HG03439 (cell line): ENCODE results near the gene LYZL2.
"Not testable (repeated sequence)": the region's sequence is repeated elsewhere in the genome, so short reads cannot be mapped to it uniquely, and the experiment has no call there.

Experiments used
- ATAC-seq: cut with Tn5 transposase; IDR thresholded peaks from one replicate; pipeline ENCODE4 v1.9.1; 2021; ENCODE audit warnings: mild to moderate bottlenecking, moderate library complexity; ENCODE audit not compliant: unreplicated experiment

LYZL2 gene

DNA sequence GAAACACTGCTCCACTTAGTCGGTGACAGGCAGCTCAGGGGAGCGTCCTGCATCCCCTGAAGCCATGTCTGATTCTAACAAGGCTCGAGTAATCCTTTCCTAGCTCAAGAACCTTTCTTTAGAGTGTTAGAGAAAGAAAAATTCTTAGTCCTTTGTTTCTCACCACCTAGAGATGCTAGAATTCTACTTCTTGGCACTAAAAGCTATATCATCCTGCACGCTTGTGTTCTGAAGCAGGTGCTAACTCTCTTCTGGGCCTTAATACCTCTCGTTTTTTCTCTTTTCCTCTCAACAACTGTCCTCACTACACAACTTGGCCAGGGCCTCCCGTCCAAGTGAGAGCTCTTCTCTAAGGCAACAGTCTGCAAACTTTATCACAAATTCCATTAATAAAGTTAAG is at the start of gene LYZL2:
LYZL2 (minus strand) TSS at position 101 of the 400 bp plus-strand sequence. CDS start 2,838 bp downstream, outside the sequence.
- ATAC-seq = no peak

DNA sequence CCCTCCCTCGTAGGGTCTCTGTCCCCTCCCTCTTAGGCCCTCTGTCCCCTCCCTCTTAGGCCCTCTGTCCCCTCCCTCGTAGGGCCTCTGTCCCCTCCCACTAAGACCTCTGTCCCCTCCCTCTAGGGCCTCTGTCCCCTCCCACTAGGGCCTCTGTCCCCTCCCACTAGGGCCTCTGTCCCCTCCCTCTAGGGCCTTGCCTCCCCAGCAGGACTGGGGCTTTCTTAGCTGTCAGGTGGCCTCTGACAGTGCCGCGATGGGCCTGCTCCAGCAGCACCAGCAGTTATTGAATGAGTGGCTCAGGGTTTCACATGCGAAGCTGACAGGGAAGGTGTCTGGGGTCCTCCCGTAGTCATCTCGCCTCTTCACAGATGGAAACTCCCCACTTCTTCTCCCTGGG is 48.1 kb upstream of the LYZL2 start:
- peak; percentile 63 for ATAC-seq

DNA sequence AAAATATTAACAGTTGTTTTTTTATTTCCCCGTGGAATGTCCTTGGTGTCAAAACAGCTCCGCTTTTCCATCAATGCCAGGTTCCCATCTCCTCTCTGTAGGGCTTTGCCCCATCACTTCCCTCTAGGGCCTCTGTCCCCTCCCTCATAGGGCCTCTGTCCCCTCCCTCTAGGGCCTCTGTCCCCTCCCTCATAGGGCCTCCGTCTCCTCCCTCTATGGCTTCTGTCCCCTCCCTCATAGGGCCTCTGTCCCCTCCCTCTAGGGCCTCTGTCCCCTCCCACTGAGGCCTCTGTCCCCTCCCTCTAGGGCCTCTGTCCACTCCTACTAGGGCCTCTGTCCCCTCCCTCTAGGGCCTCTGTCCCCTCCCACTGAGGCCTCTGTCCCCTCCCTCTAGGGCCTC is 47.6 kb upstream of the LYZL2 start:
- ATAC-seq = not testable (repeated sequence)

DNA sequence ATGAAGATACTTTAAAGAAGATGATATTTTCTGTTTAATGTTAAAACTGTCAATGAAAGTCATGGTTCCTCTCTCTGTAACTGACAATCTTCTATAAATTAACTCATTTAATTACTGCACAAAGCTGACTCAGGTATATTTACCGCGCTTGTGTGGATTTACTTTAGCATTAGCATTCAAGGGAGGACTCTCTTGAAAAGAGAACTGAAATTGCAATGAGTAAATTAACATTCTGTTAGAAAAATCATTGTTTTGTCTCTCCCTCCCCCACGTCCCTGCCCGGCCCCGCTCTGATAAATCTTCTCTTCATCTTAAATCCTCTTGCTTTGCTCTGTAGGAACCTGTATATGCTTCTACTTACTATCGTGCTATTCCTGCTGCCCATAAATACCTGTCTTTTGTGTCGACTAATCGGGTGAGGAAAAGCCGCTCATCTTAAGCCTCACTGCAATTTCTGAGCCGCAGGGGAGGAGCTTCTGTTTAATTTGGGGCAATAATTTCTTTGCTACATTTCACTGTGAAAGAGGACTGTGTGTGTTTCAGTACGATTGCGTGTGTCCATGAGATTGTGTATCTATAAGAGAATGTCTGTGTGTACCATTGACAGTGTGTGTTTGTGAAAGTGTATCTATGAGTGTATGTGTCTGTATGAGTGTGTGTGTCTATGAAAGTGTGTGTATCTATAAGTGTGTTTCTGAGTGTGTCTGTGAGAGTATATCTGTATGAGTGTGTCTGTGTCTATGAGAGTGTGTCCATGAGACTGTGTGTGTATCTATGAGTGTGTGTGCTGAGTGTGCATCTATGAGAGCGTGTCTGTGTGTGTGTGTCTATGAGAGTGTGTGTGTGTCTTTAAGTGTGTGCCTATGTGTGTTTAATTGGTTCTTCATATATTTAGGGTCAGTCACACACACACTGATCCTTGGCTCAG is 46.5 kb upstream of the LYZL2 start:
- no peak for ATAC-seq

DNA sequence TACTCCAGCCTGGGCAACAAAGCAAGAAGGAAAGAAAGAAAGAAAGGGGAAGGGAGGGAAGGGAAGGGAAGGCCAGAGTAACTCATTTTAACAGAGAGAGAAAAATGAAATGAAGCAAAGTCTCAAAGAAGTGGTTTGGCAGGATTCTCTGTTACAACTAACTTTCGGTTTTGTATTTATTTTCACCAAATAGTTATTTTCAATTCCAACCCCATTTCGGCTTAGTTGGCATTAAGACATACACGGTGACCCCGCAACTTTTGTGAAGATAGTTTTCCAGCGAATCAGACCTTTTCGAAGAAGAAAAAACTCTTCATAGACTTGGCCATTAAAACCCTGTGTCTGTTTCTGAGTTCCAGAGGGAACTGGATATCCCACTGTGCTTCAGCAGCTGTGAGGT is 45.2 kb upstream of the LYZL2 start:
- ATAC-seq = no peak

DNA sequence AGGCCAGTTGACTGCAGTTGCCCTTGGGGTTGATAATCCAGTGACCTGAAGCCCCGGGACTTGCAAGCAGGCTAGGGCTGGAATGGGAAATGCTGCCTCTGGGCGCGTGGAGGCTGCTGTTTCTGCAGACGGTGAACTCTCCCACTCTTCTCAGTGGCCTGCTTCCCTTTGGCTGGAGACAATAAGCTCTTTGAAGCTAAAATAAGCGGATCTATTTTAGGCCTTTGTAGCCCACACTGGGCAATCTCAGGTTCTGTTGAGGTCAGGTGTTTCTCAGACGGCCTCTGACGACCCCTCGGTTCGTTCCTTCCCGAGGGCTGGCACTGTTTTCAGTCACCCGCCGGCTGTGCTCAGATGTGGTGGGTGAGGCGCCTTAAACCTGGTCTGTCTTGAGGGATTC is 43.7 kb upstream of the LYZL2 start:
- ATAC-seq = not testable (repeated sequence)

DNA sequence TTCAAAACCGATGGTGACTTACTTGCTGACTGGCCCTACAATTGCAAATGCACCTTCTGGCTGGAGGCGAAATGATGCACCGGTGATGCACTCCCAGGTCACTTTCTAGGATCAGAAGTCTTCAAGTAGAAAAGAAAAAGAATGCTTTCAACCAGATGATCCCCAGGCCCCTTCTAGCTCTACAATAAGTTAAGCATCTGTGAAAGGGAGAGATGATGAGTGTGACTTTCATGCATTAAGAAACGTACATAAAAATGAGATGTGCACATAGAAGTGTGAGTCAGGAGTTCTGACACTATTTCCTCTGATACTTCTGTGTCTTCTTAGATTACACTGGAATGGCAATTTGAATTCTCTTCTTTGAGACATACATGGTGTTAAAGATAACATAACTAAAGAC is 42.8 kb upstream of the LYZL2 start:
- ATAC-seq = not testable (repeated sequence)

DNA sequence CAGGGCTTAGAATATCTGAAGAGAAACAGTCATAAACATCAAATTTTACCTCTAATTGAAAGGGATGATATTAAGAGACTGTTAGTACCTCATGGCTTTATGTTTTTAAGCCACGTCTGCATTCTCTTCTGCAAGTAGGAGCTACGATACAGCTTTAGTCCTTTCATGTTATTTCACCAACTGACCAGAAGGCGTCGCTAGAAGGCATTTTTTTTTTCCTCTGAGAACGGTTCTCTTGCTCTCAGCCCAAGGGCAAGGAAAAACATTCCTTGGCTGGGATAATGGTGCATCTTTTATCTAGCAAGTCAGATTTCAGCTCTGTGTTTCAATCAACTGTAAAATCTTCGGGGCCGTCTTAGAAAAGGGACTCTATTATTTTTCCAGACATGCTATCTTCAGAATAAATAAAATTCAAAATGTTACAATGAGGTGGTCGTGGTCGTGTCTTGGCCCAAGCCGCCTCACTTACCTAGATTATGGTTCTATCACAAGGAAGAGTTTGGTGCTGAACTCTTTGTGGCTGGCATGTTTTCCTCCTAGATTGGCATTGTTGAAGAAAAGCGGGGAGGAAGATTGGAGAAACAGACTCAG is 41.6 kb upstream of the LYZL2 start:
- ATAC-seq = peak; percentile 63

DNA sequence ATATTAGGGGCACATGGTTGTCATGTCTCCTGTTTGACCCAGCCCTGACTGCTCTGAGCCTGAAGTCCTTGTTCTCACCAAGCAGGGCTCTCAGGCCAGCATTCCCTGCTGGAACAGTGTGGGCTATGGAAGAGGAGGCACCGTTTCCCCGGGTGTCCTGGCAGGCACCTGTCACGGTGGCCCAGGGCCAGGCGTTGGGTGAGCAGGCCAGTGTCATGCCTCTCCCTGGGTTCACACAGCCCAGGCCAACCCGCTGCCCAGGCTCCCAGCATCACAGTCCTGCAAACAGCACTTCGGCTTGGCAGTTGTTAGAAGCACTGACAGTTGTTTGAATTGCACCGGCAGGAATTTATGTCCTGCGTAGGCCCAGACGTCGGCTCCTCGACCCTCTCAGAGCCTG is 38.4 kb upstream of the LYZL2 start:
- not testable (repeated sequence) for ATAC-seq

DNA sequence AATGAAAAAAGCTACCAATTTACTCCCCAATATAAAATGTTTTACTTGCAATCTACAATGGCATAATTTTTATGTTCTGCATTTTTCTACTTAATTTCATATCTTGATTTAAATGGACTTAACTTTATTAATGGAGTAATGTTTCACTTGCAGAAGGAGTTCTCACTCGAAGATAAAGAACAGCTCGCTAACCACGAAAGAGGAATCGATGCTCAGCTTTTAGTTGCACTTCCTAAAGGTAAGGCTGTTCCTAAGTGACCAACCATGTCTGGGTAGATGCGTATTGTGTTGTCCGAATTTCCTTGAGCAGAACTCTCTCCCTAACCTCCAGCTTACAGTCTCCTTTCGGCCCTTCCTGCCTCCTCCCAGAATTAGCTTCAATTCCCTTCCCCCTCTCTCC is 33.9 kb upstream of the LYZL2 start:
- not testable (repeated sequence) for ATAC-seq

DNA sequence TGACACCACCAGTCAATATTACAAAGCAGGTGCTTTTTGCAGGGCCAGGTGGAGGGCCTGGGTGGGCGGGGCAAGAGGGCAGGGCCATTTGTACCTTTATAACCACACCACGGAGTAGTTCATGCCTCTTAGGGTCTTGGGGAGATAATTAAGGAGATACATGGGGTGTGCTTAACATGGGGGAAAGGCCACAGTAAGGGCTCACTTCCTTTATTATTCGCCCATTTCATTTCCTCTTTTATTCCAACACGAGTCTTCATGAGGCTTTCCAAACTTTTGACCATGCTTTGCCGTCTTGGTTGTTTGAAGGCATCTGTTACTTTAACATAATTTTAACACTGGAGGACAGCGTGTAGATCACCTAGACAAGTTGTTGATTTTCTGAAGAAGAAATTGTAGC is 33.3 kb upstream of the LYZL2 start:
- ATAC-seq = no peak

DNA sequence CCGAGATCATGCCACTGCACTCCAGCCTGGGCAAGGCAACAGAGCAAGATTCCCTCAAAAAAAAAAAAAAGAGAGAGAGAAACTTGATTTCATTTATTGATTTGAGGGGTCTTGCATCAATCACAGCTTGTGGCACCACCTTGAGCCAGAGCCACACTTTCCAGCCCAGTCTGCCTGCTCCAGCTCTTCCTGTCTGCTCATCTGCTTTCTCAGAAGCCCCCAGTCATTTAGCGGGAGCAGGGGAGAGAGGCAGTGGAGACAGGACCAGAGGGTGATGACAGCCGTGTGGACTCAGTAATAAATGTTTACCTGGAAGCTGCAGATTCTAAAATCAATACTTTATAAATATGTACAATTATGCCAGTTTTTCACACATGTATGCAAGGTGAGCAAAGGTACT is 30.8 kb upstream of the LYZL2 start:
- ATAC-seq = not testable (repeated sequence)

DNA sequence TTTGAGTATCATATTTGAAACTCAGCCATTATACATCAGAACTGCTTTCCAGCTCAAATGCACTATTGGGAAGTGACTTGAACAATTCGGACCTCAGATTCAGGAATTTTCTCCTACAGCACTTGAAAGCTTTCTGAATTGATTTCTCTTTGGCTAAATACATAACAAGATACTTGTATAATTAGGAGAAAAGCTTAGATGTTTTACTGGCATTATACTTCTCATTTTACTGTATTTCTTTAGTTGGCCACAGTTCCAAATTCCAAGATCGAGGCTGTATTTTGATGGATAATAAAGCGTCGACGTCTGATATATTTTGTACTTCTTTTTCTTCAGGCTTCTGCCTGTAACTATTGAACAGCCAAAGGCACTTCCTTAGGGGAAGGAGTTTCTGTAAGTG is 26.7 kb upstream of the LYZL2 start:
- ATAC-seq = no peak

DNA sequence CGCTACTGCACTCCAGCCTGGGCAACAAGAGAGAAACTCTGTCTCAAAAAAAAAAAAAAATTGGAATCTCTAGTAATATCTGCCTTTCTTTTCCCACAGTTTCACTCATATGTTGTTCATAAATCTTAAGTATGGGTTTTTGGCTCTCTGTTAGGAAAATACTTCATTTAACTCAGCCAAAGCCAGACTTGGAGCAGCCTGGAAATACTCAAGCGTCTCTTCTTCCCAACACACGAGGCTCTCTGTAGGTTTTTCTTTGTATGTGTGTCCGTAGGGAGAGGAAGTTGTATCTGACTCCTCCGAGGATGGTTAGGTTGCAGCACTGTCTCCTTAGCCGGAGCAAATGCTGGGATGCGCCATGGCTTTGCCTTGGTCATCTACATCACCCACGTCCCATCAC is 25.4 kb upstream of the LYZL2 start:
- not testable (repeated sequence) for ATAC-seq

DNA sequence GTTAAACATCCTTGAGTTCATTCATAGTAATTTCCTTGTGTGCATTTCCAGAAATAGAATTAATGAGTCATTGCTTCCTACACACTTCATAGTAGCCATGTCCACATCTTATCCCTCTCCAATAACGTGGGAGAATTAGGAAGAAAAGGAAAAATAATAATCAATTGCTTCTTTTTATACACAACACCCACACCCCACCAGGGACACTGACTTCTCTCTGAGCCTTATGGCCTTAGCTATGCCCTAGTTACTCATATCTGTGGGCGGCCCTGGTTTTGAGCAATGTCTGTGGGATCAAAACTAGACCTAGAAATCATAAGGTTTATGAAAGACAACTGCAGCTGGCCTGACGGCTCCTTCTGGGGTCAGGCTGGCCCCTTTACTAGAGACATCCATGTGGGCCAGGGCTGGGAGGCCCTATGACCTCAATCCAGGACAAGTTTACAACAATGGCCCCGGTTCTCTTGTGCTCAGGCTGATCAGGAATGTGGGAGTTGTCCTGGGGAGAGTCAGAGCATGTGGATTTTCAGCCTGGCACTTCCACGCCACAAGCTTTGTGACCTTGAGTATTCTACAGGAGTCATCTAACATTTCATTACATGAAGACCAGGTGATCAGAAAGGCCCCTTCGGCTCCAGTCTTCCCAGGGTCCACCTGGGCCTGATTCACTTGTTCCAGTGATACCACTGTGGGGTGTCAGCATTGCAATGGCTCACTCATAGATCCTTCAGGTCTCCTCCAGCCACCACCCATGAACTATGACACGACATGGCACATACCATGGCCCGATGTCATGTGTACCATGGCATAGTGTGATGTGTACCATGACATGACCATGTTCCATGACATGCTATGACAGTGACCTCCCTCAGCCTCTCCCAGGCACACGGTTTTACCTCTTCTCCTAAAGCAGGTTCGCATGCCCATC is 22.2 kb upstream of the LYZL2 start:
- not testable (repeated sequence) for ATAC-seq

DNA sequence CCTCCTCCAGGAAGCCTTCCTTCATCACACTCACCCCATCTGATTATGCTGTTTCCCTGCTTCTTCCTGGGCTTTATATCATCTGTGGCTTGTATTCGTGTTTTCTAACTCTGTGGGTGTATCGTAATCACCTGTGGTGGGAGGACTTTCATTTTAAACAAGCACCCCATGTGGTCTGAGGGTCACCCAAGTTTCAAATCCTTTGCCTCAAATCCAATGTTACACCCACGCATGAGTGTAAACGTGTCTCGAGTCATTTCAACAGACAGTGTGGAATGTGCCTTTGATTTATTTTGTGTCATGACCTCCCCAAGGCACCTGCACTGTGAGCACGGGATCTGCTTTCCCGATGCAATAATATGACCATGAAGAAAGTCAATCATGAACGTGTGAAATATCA is 17.5 kb upstream of the LYZL2 start:
- ATAC-seq = no peak

DNA sequence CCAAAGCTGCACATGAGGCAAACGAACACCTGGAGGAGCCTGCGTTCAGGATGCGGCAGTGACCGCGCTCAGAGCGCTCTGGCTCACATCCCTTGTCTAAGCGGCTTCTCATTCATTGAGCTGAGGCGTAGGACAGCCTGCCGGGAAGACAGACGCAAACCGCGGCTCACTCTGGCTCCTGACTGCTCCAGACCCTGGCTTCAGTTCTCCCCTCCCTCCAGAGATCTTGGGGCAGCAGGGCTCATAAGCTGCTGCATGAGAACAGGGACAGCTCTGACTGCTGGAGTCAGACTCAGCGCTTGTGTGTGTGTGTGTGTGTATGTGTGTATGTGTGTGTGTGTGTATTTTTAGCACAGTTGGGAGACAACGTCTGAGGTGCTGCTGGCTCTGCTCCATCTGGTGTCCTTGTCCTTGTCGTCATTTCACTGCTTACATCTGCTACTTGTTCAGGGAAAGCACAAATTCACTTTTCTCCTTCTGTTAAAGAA is 15.8 kb upstream of the LYZL2 start:
- no peak for ATAC-seq

DNA sequence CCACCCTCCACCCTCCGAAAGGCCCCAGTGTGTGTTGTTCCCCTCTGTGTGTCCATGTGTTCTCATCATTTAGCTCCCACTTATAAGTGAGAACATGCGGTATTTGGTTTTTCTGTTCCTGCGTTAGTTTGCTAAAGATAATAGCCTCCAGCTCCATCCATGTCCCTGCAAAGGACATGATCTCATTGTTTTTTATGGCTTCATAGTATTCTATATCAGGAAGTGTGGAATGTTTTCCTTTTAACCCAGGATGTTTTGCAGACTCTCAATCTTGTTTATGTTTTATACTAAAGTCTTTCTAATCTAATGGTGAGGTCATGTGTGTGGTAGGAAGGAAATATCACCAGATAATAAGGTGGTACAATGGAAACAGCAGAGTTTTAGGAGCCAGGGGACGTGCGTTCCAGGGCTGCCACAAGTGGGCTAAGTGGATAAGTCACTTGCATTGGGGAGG is 14.9 kb upstream of the LYZL2 start:
- ATAC-seq = not testable (repeated sequence)

DNA sequence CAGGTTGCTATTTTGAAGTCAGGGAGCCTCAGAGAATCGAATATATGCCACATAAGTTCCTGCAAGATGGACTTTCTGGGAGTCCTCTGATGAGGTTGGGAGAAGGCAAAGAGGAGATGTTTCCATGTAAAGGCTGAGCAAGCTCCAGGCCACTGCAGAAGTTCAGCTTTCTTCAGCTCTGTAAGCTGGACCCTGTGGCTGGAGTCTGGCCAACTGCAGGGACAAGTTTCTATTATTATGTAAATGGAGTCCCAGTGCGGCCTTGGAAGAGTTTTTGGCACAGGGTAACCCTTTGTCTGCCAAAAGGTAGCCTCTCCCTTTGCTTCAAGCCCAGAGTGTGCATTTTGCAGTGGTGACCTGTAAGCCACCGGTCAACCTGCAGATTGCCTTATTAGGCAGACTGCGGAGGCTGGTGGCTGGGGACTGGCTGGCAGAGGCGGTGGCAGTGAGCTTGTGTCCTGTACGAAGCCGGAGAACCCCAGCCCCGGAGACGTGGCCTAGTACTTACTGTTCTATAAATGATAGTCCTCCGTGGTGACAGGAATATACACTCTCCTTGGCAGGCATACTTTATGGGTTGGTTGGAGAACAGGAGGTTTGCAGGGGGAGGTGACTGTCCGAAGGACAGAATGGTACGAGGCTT is 14.1 kb upstream of the LYZL2 start:
- ATAC-seq = not testable (repeated sequence)

DNA sequence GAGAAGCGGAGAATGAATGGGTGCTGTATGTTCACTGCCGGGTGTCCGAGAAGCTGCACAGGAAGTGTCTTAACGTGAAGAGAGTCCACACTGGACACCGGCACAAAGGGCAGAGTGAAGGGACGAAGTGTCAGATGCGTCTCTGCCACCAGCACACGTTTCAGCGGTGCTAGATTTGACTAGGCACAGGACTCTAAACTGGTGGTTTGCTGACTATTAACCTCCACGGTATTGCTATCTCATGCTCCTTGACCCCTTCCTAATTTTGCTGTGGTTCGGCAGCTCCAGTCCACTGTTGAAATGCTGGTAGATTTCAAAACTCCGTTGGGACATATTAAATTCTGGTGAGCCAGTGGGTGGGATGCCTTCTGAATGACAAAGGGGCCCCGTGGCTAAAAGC is 13.3 kb upstream of the LYZL2 start:
- ATAC-seq = not testable (repeated sequence)
